SK-N-SH (cell line): ENCODE results near the gene LGALS12. TPM values are rescaled to one million over a fixed set of nuclear protein-coding genes. Genes with fewer than 3 reads are reported as not detected.

Experiments
- CTCF ChIA-PET: fragments of 300-600, 350-600 bp; formaldehyde crosslinking; extraction: SDS; loops from one replicate; lab custom pipeline; 2021; lab: Yijun Ruan, JAX
- POLR2A ChIA-PET: fragments of 350-600 bp; sonication (Branson Sonifier 250); formaldehyde crosslinking; extraction: SDS; loops from one replicate; lab custom pipeline; 2020; ENCODE audit warnings: antibody characterized with exemption, inconsistent platforms; lab: Yijun Ruan, JAX
- DNase-seq: peaks from one replicate; pipeline ENCODE4 v3.0.0; 2012
- H2AFZ ChIP-seq: fragments of 200-600 bp; sonication (generic); 2 replicates; pipeline ENCODE4 v1.8.1; 2016; ENCODE audit warnings: antibody characterized with exemption, mild to moderate bottlenecking, low read depth
- H3F3A ChIP-seq: fragments of 200-600 bp; sonication (generic); replicated peaks from 2 replicates; pipeline ENCODE3; 2016; ENCODE audit warnings: antibody characterized with exemption, mild to moderate bottlenecking; ENCODE audit not compliant: insufficient read depth
- H3K27ac ChIP-seq, 2 experiments: fragments of 200-500 bp in 1 of 2; fragments of 200-600 bp in 1 of 2; sonication (Bioruptor generic) in 1 of 2; sonication (generic), shearing (Covaris generic) in 1 of 2; 2 replicates each; pipeline versions ENCODE4 v1.5.1 to v1.6.1; 2014 to 2016; ENCODE audit warnings: low read depth in 2 of 2, inconsistent platforms in 1 of 2, low read length in 1 of 2, mild to moderate bottlenecking in 1 of 2, mixed read lengths in 1 of 2
- H3K27me3 ChIP-seq: fragments of 200-600 bp; sonication (generic), shearing (Covaris generic); 2 replicates; pipeline ENCODE4 v1.6.1; 2016; ENCODE audit warnings: mixed run types; ENCODE audit not compliant: insufficient read depth
- H3K36me3 ChIP-seq, 2 experiments: fragments of 200-500 bp in 1 of 2; fragments of 200-600 bp in 1 of 2; sonication (Bioruptor generic) in 1 of 2; sonication (generic) in 1 of 2; replicated peaks in 1 of 2; 2 replicates each; pipeline versions ENCODE3 to v1.5.1; 2014 to 2016; ENCODE audit warnings: low read length in 1 of 2, mild to moderate bottlenecking in 1 of 2; ENCODE audit not compliant: insufficient read depth in 2 of 2, control insufficient read depth in 1 of 2
- H3K4me1 ChIP-seq, 2 experiments: fragments of 200-500 bp in 1 of 2; fragments of 200-600 bp in 1 of 2; sonication (Bioruptor generic) in 1 of 2; sonication (generic), shearing (Covaris generic) in 1 of 2; 2 replicates each; pipeline versions ENCODE4 v1.5.1 to v1.6.1; 2014 to 2016; ENCODE audit warnings: low read depth in 1 of 2, low read length in 1 of 2, mixed run types in 1 of 2; ENCODE audit not compliant: insufficient read depth in 2 of 2, control insufficient read depth in 1 of 2
- H3K4me2 ChIP-seq: fragments of 200-600 bp; sonication (generic), shearing (Covaris generic); 2 replicates; pipeline ENCODE4 v1.6.1; 2017; ENCODE audit warnings: mixed run types
- H3K4me3 ChIP-seq, 2 experiments: fragments of 200-500 bp in 1 of 2; fragments of 200-600 bp in 1 of 2; sonication (Bioruptor generic) in 1 of 2; sonication (generic), shearing (Covaris generic) in 1 of 2; 2 replicates each; pipeline versions ENCODE4 v1.5.1 to v1.8.1; 2014 to 2016; ENCODE audit warnings: low read depth in 2 of 2, inconsistent platforms in 1 of 2, low read length in 1 of 2, mild to moderate bottlenecking in 1 of 2, mixed read lengths in 1 of 2, moderate library complexity in 1 of 2
- H3K79me2 ChIP-seq: fragments of 200-600 bp; sonication (generic); 2 replicates; pipeline ENCODE4 v1.8.1; 2017; ENCODE audit warnings: mild to moderate bottlenecking; ENCODE audit not compliant: insufficient read depth
- H3K9ac ChIP-seq: fragments of 200-600 bp; sonication (generic); 2 replicates; pipeline ENCODE4 v1.6.1; 2017; ENCODE audit warnings: mixed run types
- H3K9me2 ChIP-seq: fragments of 200-600 bp; sonication (generic); 2 replicates; pipeline ENCODE4 v1.6.1; 2017; ENCODE audit warnings: mixed run types
- H3K9me3 ChIP-seq: fragments of 200-600 bp; sonication (generic); 2 replicates; pipeline ENCODE4 v1.6.1; 2017; ENCODE audit warnings: mixed run types, mild to moderate bottlenecking, moderate library complexity
- H4K20me1 ChIP-seq: fragments of 200-600 bp; sonication (generic); 2 replicates; pipeline ENCODE4 v1.6.1; 2017; ENCODE audit warnings: mild to moderate bottlenecking, mixed run types; ENCODE audit not compliant: insufficient read depth
- CHD2 ChIP-seq: fragments of 150-350 bp; IDR thresholded peaks from 2 replicates; pipeline ENCODE4 v1.6.1; 2018; ENCODE audit warnings: low read length; ENCODE audit not compliant: partially characterized antibody
- ELF1 ChIP-seq: IDR thresholded peaks from 2 replicates; pipeline ENCODE4 v1.4.0; 2012
- FOSL2 ChIP-seq: IDR thresholded peaks from 2 replicates; pipeline ENCODE4 v1.4.0; 2012; ENCODE audit warnings: low read depth, mild to moderate bottlenecking, moderate library complexity, borderline replicate concordance
- FOXM1 ChIP-seq: IDR thresholded peaks from 2 replicates; pipeline ENCODE4 v1.4.0; 2012; ENCODE audit warnings: low read depth, mild to moderate bottlenecking
- GATA2 ChIP-seq: sonication (generic); formaldehyde crosslinking; IDR thresholded peaks from 2 replicates; pipeline ENCODE4 v1.5.0; 2020; ENCODE audit warnings: mild to moderate bottlenecking, missing genetic modification reagents
- IRF3 ChIP-seq: fragments of 150-350 bp; IDR thresholded peaks from 2 replicates; pipeline ENCODE4 v1.6.1; 2016; ENCODE audit warnings: mild to moderate bottlenecking, low read depth, low read length
- JUND ChIP-seq: IDR thresholded peaks from 2 replicates; pipeline ENCODE4 v1.4.0; 2012
- MAX ChIP-seq: IDR thresholded peaks from 2 replicates; pipeline ENCODE4 v1.4.0; 2012; ENCODE audit warnings: low read depth
- MEF2A ChIP-seq: IDR thresholded peaks from 2 replicates; pipeline ENCODE4 v1.4.0; 2012; ENCODE audit warnings: low read depth, borderline replicate concordance
- NRF1 ChIP-seq: IDR thresholded peaks from 2 replicates; pipeline ENCODE4 v1.6.1; 2012; ENCODE audit warnings: low read depth, mild to moderate bottlenecking, low read length
- PBX3 ChIP-seq: IDR thresholded peaks from 2 replicates; pipeline ENCODE4; 2012
- RAD21 ChIP-seq: IDR thresholded peaks from 2 replicates; pipeline ENCODE4 v1.6.1; 2012; ENCODE audit warnings: mild to moderate bottlenecking, low read length
- RCOR1 ChIP-seq: fragments of 150-350 bp; IDR thresholded peaks from 2 replicates; pipeline ENCODE4 v1.6.1; 2017; ENCODE audit warnings: antibody characterized with exemption, low read length
- SMC3 ChIP-seq: IDR thresholded peaks from 2 replicates; pipeline ENCODE4 v1.6.1; 2012; ENCODE audit warnings: low read depth, low read length, improper control_type of control experiment
- TAF1 ChIP-seq: IDR thresholded peaks from 2 replicates; pipeline ENCODE4 v1.6.1; 2012; ENCODE audit warnings: low read depth, mild to moderate bottlenecking, low read length, moderate library complexity, borderline replicate concordance
- TCF12 ChIP-seq: IDR thresholded peaks from 2 replicates; pipeline ENCODE4 v1.4.0; 2012
- YY1 ChIP-seq: IDR thresholded peaks from 2 replicates; pipeline ENCODE4 v1.4.0; 2012; ENCODE audit warnings: low read depth, mild to moderate bottlenecking
- WGBS: methylation state at CpG from one replicate; pipeline ENCODE4 v1.1.6; 2017; ENCODE audit warnings: low lambda C conversion rate; 5-methylcytosine and 5-hydroxymethylcytosine counted together
- polyA plus RNA-seq, 3 experiments: library from polyadenylated mRNA; depleted of rRNA; stranded (reverse); fragments of >200 nt; gene quantifications; 2 replicates each; pipeline ENCODE4 v1.2.3, GENCODE V29; 2012
- TF ChIP-seq, protein P1 (sequence below): fragments of 150-350 bp; IDR thresholded peaks from 2 replicates; pipeline ENCODE4 v1.6.1; 2017; ENCODE audit warnings: antibody characterized with exemption, low read length, low read depth, borderline replicate concordance
- TF ChIP-seq, protein P2 (sequence below): IDR thresholded peaks from 2 replicates; pipeline ENCODE4 v1.4.0; 2012; ENCODE audit warnings: low read depth, borderline replicate concordance

Gene LGALS12
- polyA plus RNA-seq, 1 of the 3 experiments (the other 2 are of a cell fraction): not detected

- Histone ChIP-seq H3F3A (no peaks in the 10 kb centered on the region), H3K9me3 (peaks cover 6% of the 10 kb centered on the region; the same call in 1 of the 2 replicates), H3K4me3 (no peak overlapping the region), H3K9ac (no peak overlapping the region), H3K36me3 (no peaks in the 10 kb centered on the region), H3K79me2 (no peaks in the 10 kb centered on the region), H3K27ac (no peak overlapping the region), H3K4me2 (no peak overlapping the region), H2AFZ (no peak overlapping the region), H3K27me3 (no peaks in the 10 kb centered on the region), H3K9me2 (no peaks in the 10 kb centered on the region), H4K20me1 (no peaks in the 10 kb centered on the region), H3K4me1 (no peaks in the 10 kb centered on the region)
- WGBS: 51% methylated on average over 6 of the region's 6 CpGs
- CTCF ChIA-PET: no interaction called here
- DNase-seq: no peak
- POLR2A ChIA-PET: no interaction called here
- TF ChIP-seq MEF2A: no peak
- TF ChIP-seq, protein P1, sequence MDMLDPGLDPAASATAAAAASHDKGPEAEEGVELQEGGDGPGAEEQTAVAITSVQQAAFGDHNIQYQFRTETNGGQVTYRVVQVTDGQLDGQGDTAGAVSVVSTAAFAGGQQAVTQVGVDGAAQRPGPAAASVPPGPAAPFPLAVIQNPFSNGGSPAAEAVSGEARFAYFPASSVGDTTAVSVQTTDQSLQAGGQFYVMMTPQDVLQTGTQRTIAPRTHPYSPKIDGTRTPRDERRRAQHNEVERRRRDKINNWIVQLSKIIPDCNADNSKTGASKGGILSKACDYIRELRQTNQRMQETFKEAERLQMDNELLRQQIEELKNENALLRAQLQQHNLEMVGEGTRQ: no peak
- no peak for TF ChIP-seq JUND
- TF ChIP-seq IRF3: no peak
- no peak for TF ChIP-seq FOSL2
- no peak for TF ChIP-seq FOXM1
- no peak for TF ChIP-seq TCF12
- TF ChIP-seq PBX3: no peak
- TF ChIP-seq, protein P2, sequence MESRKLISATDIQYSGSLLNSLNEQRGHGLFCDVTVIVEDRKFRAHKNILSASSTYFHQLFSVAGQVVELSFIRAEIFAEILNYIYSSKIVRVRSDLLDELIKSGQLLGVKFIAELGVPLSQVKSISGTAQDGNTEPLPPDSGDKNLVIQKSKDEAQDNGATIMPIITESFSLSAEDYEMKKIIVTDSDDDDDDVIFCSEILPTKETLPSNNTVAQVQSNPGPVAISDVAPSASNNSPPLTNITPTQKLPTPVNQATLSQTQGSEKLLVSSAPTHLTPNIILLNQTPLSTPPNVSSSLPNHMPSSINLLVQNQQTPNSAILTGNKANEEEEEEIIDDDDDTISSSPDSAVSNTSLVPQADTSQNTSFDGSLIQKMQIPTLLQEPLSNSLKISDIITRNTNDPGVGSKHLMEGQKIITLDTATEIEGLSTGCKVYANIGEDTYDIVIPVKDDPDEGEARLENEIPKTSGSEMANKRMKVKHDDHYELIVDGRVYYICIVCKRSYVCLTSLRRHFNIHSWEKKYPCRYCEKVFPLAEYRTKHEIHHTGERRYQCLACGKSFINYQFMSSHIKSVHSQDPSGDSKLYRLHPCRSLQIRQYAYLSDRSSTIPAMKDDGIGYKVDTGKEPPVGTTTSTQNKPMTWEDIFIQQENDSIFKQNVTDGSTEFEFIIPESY: no peak
Measured at GRCh38 chr11:63503492-63503891, 2.4 kb upstream of the LGALS12 start.

GRCh38 chr11:63504054-63504453 is 1.8 kb upstream of the LGALS12 start:
- H3K27ac ChIP-seq: no peak overlapping the region
- no peak overlapping the region for H3K4me3 ChIP-seq
- no peaks in the 10 kb centered on the region for H3K9me2 ChIP-seq
- no peaks in the 10 kb centered on the region for H3F3A ChIP-seq
- no peaks in the 10 kb centered on the region for H3K27me3 ChIP-seq
- WGBS: 0% methylated on average over 1 of the region's 1 CpG
- no peaks in the 10 kb centered on the region for H4K20me1 ChIP-seq
- no peaks in the 10 kb centered on the region for H3K79me2 ChIP-seq
- H2AFZ ChIP-seq: no peak overlapping the region
- DNase-seq: no peak
- no peak overlapping the region for H3K4me2 ChIP-seq
- no peaks in the 10 kb centered on the region for H3K36me3 ChIP-seq
- no peaks in the 10 kb centered on the region for H3K4me1 ChIP-seq
- ChIA-PET CTCF (no interaction called here), POLR2A (no interaction called here)
- no peak overlapping the region for H3K9ac ChIP-seq
- H3K9me3 ChIP-seq: peaks cover 6% of the 10 kb centered on the region; the same call in 1 of the 2 replicates
- TF ChIP-seq TAF1 (no peak), RAD21 (no peak), ELF1 (no peak), RCOR1 (no peak), CHD2 (no peak), IRF3 (no peak), MAX (no peak), YY1 (no peak), NRF1 (no peak), TCF12 (no peak), SMC3 (no peak), GATA2 (CRISPR knock-in tag) (no peak)
